Mononuclear cell (primary cell): Measurements from ENCODE around the gene AGAP1. TPM values are rescaled to one million over a fixed set of nuclear protein-coding genes. Genes with fewer than 3 reads are reported as not detected.

Source experiments
- H3K27me3 ChIP-seq: 2 replicates; pipeline ENCODE4 v1.6.0; 2011; ENCODE audit warnings: low read length, control low read depth; ENCODE audit not compliant: insufficient read depth
- H3K4me1 ChIP-seq: 2 replicates; pipeline ENCODE4 v1.5.1; 2011; ENCODE audit warnings: mild to moderate bottlenecking, low read length, control low read depth; ENCODE audit not compliant: insufficient read depth
- H3K4me3 ChIP-seq: 2 replicates; pipeline ENCODE4 v1.5.1; 2011; ENCODE audit warnings: mild to moderate bottlenecking, low read length, moderate library complexity
- H3K9me3 ChIP-seq: 2 replicates; pipeline ENCODE4 v1.5.1; 2011; ENCODE audit warnings: low read depth, mild to moderate bottlenecking, control low read depth, low read length
- total RNA-seq: library from RNA; depleted of rRNA; stranded (reverse); fragments of >200 nt; gene quantifications from one replicate; pipeline ENCODE4 v1.2.3, GENCODE V29; 2012

The AGAP1 gene
- total RNA-seq, 1 donor, result 2.7 TPM

DNA sequence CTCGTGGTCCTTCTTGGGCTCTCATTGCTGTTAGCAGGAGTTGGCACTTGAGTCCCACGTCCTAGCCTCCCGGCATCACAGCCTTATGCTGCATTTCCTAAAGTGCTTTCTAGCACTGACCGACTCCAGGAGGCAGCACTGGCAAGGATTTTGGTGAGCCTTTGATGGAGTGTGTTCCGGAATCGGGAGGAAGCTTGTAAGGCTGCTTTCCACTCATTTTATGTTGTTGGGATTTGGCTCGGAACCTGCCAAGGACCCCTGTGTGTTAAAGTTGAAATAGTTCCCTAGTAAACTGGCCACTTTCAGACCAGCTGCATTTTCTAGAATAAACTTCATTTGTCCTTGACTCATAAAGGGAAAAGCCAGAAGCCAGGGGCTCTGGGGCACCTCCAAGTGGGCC, 88.9 kb downstream of the AGAP1 start:
- Histone ChIP-seq H3K27me3 (no peaks in the 10 kb centered on the region), H3K9me3 (no peaks in the 10 kb centered on the region), H3K4me3 (no peak overlapping the region), H3K4me1 (no peaks in the 10 kb centered on the region)

- Histone ChIP-seq H3K4me3 (no peak overlapping the region), H3K4me1 (no peaks in the 10 kb centered on the region), H3K27me3 (no peaks in the 10 kb centered on the region), H3K9me3 (no peaks in the 10 kb centered on the region)
These were observed 89.3 kb downstream of the AGAP1 start for GRCh38 chr2:235583144-235583543.

DNA sequence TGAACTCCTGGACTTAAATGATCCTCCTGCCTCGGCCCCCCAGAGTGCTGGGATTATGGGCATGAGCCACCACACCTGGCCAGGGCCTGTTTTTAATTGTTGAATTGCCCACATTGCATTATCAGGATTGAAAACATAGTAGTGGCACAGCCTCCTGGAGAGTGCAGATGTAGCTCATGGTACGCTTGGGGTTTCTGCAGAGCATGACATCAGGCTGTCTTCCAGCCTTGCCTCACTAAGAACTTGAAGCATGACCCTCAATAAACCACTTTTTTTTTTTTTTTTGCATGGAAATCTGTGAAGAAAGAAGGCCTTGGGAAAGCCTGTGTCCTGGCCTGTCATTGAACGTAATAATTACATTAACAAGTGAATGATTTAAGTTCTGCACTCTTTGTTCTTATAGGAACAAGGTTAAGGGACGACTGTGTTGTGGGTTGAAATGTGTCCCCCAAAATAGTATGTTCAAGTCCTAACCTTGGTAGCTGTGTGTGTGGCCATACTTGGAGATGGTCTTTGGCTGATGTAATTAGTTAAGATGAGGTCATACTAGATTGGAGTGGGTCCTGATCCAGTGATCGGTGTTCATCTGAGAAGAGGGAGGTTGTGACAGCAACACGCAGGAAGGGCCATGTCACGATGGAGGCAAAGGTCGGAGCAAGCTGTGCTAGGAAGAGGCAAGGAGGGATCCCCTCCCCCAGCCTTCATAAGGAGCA, 90.2 kb downstream of the AGAP1 start:
- Histone ChIP-seq H3K27me3 (no peaks in the 10 kb centered on the region), H3K4me1 (no peaks in the 10 kb centered on the region), H3K4me3 (no peak overlapping the region), H3K9me3 (no peaks in the 10 kb centered on the region)

GRCh38 chr2:235584638-235585007, 90.8 kb downstream of the AGAP1 start:
- no peaks in the 10 kb centered on the region for H3K9me3 ChIP-seq
- H3K27me3 ChIP-seq, result no peaks in the 10 kb centered on the region
- H3K4me3 ChIP-seq, result no peak overlapping the region
- no peaks in the 10 kb centered on the region for H3K4me1 ChIP-seq

DNA sequence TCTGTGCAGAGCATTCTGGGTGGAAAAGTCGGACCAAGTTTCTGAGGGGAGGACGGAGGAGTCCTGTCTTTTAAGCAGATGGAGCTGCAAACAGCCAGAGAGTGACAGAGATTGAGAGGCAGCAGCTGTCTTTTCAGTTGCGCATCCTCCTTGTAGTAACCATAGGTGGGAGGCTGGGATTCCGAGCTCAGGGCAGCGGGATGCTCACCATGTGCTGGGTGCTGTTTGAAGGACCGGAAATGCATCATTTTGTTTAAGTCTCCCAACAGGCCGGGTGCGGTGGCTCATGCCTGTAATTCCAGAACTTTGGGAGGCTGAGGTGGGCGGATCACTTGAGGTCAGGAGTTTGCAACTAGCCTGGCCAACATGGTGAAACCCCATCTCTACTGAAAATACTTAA, 93.4 kb downstream of the AGAP1 start:
- H3K9me3 ChIP-seq, result no peaks in the 10 kb centered on the region
- no peak overlapping the region for H3K4me3 ChIP-seq
- H3K27me3 ChIP-seq, result no peaks in the 10 kb centered on the region
- H3K4me1 ChIP-seq, result no peaks in the 10 kb centered on the region

GRCh38 chr2:235588750-235589149, 94.9 kb downstream of the AGAP1 start:
- no peaks in the 10 kb centered on the region for H3K4me1 ChIP-seq
- no peaks in the 10 kb centered on the region for H3K27me3 ChIP-seq
- H3K4me3 ChIP-seq, result no peak overlapping the region
- H3K9me3 ChIP-seq, result no peaks in the 10 kb centered on the region

DNA sequence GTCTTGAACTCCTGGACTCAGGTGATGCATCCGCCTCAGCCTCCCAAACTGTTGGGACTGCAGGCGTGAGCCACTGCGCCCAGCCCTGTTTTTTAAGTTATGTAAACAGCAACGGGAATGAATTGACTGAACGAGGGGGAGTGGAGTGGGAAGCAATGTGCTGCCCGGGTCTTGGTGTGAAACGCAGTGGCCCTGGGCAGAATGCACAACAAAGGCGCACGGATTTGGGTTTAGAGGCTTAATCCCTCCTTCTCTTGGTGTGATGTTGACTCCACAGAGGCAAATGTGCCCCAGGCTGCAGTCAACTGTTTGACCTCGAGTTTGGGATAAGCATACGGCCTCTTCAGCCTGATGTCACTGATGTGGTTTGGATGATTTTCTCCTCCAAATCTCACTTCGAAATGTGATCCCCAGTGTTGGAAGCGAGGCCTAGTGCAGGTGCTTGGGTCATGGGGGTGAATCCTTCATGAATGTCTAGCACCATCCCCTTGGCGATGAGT, 97.4 kb downstream of the AGAP1 start:
- H3K27me3 ChIP-seq, result no peaks in the 10 kb centered on the region
- H3K9me3 ChIP-seq, result no peaks in the 10 kb centered on the region
- H3K4me1 ChIP-seq, result no peaks in the 10 kb centered on the region
- H3K4me3 ChIP-seq, result no peak overlapping the region

DNA sequence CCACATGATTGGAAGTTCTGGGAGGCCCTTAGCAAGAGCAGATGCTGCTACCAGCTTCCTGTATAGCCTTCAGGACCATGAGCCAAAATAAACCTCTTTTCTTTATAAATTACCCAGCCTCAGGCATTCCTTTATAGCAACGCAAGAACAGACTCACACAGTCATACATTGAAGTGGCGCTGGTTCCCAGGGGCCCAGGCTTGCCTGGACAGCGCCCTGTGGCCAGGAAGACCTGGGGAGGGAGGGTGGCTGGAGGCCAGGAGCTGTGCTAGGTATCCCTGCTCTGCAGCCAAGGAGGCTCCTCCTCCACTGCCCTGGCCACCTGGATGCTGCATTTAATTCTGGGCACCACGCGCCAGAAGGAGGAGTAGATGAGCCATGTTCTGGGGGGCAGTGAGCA, 98.1 kb downstream of the AGAP1 start:
- Histone ChIP-seq H3K9me3 (no peaks in the 10 kb centered on the region), H3K27me3 (no peaks in the 10 kb centered on the region), H3K4me3 (no peak overlapping the region), H3K4me1 (no peaks in the 10 kb centered on the region)

DNA sequence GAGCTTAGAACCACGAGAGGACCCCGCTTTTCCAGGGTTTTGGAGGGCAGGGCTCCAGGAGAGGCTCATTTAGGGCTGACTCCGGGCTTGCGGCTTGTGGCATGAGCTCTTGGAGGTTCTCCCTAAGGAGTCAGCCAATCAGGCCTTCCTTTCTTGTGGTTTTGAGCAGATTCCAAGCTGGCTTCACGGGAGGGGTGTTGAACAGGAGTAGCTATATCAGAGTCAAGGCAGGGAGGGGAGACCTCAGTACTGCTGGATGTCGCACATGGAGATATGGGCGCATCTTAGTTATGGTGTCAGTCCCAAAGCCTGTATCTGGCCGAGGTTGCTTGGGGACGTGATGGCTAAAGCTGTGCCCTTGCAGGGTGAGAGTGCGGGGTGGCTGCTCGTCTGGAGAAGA, 98.6 kb downstream of the AGAP1 start:
- Histone ChIP-seq H3K9me3 (no peaks in the 10 kb centered on the region), H3K4me3 (no peak overlapping the region), H3K27me3 (no peaks in the 10 kb centered on the region), H3K4me1 (no peaks in the 10 kb centered on the region)

GRCh38 chr2:235592836-235593235, 99.0 kb downstream of the AGAP1 start:
- Histone ChIP-seq H3K4me3 (no peak overlapping the region), H3K27me3 (no peaks in the 10 kb centered on the region), H3K9me3 (no peaks in the 10 kb centered on the region), H3K4me1 (no peaks in the 10 kb centered on the region)

- Histone ChIP-seq H3K4me3 (no peak overlapping the region), H3K4me1 (no peaks in the 10 kb centered on the region), H3K9me3 (no peaks in the 10 kb centered on the region), H3K27me3 (no peaks in the 10 kb centered on the region)
These were observed 100.2 kb downstream of the AGAP1 start for GRCh38 chr2:235594041-235594440.

DNA sequence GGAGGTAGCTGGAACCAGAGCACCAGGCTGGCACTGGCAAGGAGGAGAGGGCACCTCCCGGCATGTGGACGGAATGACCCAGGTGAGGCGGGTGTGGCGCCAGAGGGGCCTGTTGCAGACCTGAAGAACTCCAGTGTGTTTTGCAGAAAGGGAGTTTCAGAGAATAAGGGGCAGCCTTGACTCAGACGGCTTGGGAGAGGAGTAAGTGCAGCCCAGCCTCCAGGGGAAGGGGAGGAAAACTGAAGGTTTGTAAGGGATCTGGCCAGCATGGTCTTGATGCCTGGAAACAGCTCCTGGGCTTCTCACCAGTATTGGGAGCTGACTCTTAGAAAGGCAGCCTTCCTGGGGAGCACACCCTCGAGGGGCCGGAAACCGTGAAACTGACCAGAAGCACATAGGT, 101.1 kb downstream of the AGAP1 start:
- Histone ChIP-seq H3K27me3 (no peaks in the 10 kb centered on the region), H3K9me3 (no peaks in the 10 kb centered on the region), H3K4me1 (no peaks in the 10 kb centered on the region), H3K4me3 (no peak overlapping the region)

DNA sequence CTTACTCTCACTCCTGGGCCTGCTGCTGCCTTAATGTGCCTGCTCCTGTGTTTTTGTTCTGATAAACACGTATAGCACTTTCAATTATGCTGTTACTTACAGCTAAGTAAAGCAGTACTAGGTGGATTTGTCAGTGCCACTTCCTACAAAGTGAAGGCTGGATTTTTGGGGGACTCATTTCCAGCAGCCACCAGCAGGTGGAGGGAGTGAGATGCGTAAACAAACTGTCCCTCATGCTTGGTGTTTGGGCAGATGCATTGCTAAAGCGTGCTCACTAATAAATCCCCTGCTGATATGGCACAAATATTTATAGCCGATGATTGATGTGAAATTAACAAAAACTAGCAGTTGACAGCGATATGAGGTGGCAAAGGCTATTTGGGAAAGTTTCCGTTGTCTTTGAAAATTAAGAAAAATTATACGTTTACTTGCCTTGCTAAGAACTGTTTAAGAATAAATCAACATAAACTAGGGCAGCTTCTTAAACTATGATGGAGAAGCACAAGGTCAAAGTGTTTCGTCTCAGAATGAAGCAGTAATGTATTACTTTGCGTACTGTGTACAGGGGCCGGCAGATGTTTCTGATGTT, 101.7 kb downstream of the AGAP1 start:
- no peaks in the 10 kb centered on the region for H3K4me1 ChIP-seq
- H3K4me3 ChIP-seq, result no peak overlapping the region
- no peaks in the 10 kb centered on the region for H3K9me3 ChIP-seq
- H3K27me3 ChIP-seq, result no peaks in the 10 kb centered on the region

- no peaks in the 10 kb centered on the region for H3K9me3 ChIP-seq
- H3K4me3 ChIP-seq, result no peak overlapping the region
- H3K27me3 ChIP-seq, result no peaks in the 10 kb centered on the region
- H3K4me1 ChIP-seq, result no peaks in the 10 kb centered on the region
These were observed 102.4 kb downstream of the AGAP1 start for GRCh38 chr2:235596272-235596671.

GRCh38 chr2:235597081-235597615, 103.3 kb downstream of the AGAP1 start:
- Histone ChIP-seq H3K4me3 (no peak overlapping the region), H3K27me3 (no peaks in the 10 kb centered on the region), H3K4me1 (no peaks in the 10 kb centered on the region), H3K9me3 (no peaks in the 10 kb centered on the region)

GRCh38 chr2:235598026-235598425, 104.2 kb downstream of the AGAP1 start:
- Histone ChIP-seq H3K4me1 (no peaks in the 10 kb centered on the region), H3K4me3 (no peak overlapping the region), H3K9me3 (no peaks in the 10 kb centered on the region), H3K27me3 (no peaks in the 10 kb centered on the region)
